Measurements from ENCODE around the gene PTPRM.

PTPRM gene

GRCh38 chr18:8262221-8262620, 695.1 kb downstream of the PTPRM start:
- FAIRE-seq = no peak
- DNase-seq (ENCODE audit: low spot score) = no peak

- FAIRE-seq (no peak), DNase-seq (ENCODE audit: low spot score) (no peak)
Observed at GRCh38 chr18:8264116-8264515, 697.0 kb downstream of the PTPRM start.

- no peak for DNase-seq (ENCODE audit: low spot score)
Observed at GRCh38 chr18:8264861-8265411, 697.8 kb downstream of the PTPRM start.

GRCh38 chr18:8272254-8272653, 705.1 kb downstream of the PTPRM start:
- DNase-seq (ENCODE audit: low spot score) = no peak
- FAIRE-seq = no peak

More at GRCh38 chr18:8264861-8265411, 697.8 kb downstream of the PTPRM start:
- peak; percentile 17 for FAIRE-seq

- DNase-seq (ENCODE audit: low spot score) = no peak
- no peak for FAIRE-seq
Observed at GRCh38 chr18:8274370-8274769, 707.3 kb downstream of the PTPRM start.

- DNase-seq (ENCODE audit: low spot score) (no peak), FAIRE-seq (no peak)
Observed at GRCh38 chr18:8276406-8276805, 709.3 kb downstream of the PTPRM start.

- DNase-seq (ENCODE audit: low spot score) (no peak), FAIRE-seq (no peak)
Observed at GRCh38 chr18:8277270-8277669, 710.2 kb downstream of the PTPRM start.

- DNase-seq (ENCODE audit: low spot score) = no peak
- no peak for FAIRE-seq
Observed at GRCh38 chr18:8279346-8279745, 712.2 kb downstream of the PTPRM start.

GRCh38 chr18:8279781-8280330, 712.7 kb downstream of the PTPRM start:
- no peak for FAIRE-seq
- no peak for DNase-seq (ENCODE audit: low spot score)

- FAIRE-seq = no peak
- peak; percentile 54 for DNase-seq (ENCODE audit: low spot score)
Observed at GRCh38 chr18:8283891-8284585, 716.9 kb downstream of the PTPRM start.

- DNase-seq (ENCODE audit: low spot score) (no peak), FAIRE-seq (no peak)
Observed at GRCh38 chr18:8286303-8286702, 719.2 kb downstream of the PTPRM start.

GRCh38 chr18:8287196-8287885, 720.2 kb downstream of the PTPRM start:
- no peak for DNase-seq (ENCODE audit: low spot score)
- FAIRE-seq = no peak

- FAIRE-seq (no peak), DNase-seq (ENCODE audit: low spot score) (no peak)
Observed at GRCh38 chr18:8288472-8289195, 721.5 kb downstream of the PTPRM start.

- FAIRE-seq = no peak
- no peak for DNase-seq (ENCODE audit: low spot score)
Observed at GRCh38 chr18:8290435-8290834, 723.3 kb downstream of the PTPRM start.

GRCh38 chr18:8290913-8291312, 723.8 kb downstream of the PTPRM start:
- no peak for FAIRE-seq
- no peak for DNase-seq (ENCODE audit: low spot score)

GRCh38 chr18:8293184-8293583, 726.1 kb downstream of the PTPRM start:
- FAIRE-seq = no peak
- DNase-seq (ENCODE audit: low spot score) = no peak

- no peak for FAIRE-seq
Observed at GRCh38 chr18:8296886-8297616, 729.9 kb downstream of the PTPRM start.

GRCh38 chr18:8298186-8298585, 731.1 kb downstream of the PTPRM start:
- FAIRE-seq (no peak), DNase-seq (ENCODE audit: low spot score) (no peak)

More at GRCh38 chr18:8296886-8297616, 729.9 kb downstream of the PTPRM start:
- no peak for DNase-seq (ENCODE audit: low spot score)

GRCh38 chr18:8299054-8299980, 732.2 kb downstream of the PTPRM start:
- FAIRE-seq (no peak), DNase-seq (ENCODE audit: low spot score) (no peak)
